ENCODE results near the gene SPAG9. TPM values are rescaled to one million over a fixed set of nuclear protein-coding genes. Genes with fewer than 3 reads are reported as not detected.

The SPAG9 gene
- total RNA-seq, 2 experiments from 2014 or later: 58.0 to 58.7 TPM

- no peak for DNase-seq
- ChIA-PET POLR2A (interaction anchor here (1.0 to 2.4 kb wide), 3 partner anchors 89 to 175 kb away, joined by 3 to 11 read pairs (median 5); partner anchors contain the start of gene TOB1), CTCF (interaction anchor here (0.8 to 12.9 kb wide), 4 partner anchors 92 to 229 kb away, joined by 3 to 153 read pairs (median 99); partner anchors contain the start of gene TOB1)
- no peaks in the 10 kb centered on the region for H3K27me3 Mint-ChIP-seq
- intact Hi-C loops (cut with micrococcal nuclease): loop anchor here (10.0 kb wide), 1 partner anchor 410 kb away; the partner anchor contains the start of gene SPATA20
- no peaks in the 10 kb centered on the region for H3K9me3 Mint-ChIP-seq
- no peak overlapping the region for H3K4me3 Mint-ChIP-seq
- no peaks in the 10 kb centered on the region for H3K36me3 Mint-ChIP-seq
- no peak overlapping the region for H3K27ac Mint-ChIP-seq
- H3K4me1 Mint-ChIP-seq (ENCODE audit: low read depth): peaks cover 9% of the 10 kb centered on the region
Measured at GRCh38 chr17:50955160-50955559, 165.5 kb downstream of the SPAG9 start.

GRCh38 chr17:50954641-50955121, 166.0 kb downstream of the SPAG9 start:
- Mint-ChIP-seq H3K4me3 (no peak overlapping the region), H3K9me3 (no peaks in the 10 kb centered on the region), H3K36me3 (no peaks in the 10 kb centered on the region), H3K27ac (no peak overlapping the region), H3K4me1 (ENCODE audit: low read depth) (peaks cover 9% of the 10 kb centered on the region), H3K27me3 (no peaks in the 10 kb centered on the region)
- intact Hi-C loops (cut with micrococcal nuclease): loop anchor here (10.0 kb wide), 1 partner anchor 410 kb away; the partner anchor contains the start of gene SPATA20
- ChIA-PET CTCF (interaction anchor here (6.7 to 12.9 kb wide), 3 partner anchors 92 to 171 kb away, joined by 51 to 153 read pairs (median 147); partner anchors contain the start of gene TOB1), POLR2A (interaction anchor here (1.0 to 2.4 kb wide), 3 partner anchors 89 to 175 kb away, joined by 3 to 11 read pairs (median 5); partner anchors contain the start of gene TOB1)
- no peak for DNase-seq

GRCh38 chr17:50953831-50954601, 166.7 kb downstream of the SPAG9 start:
- no peak overlapping the region for H3K27ac Mint-ChIP-seq
- no peaks in the 10 kb centered on the region for H3K9me3 Mint-ChIP-seq
- peaks cover 9% of the 10 kb centered on the region for H3K4me1 Mint-ChIP-seq (ENCODE audit: low read depth)
- H3K4me3 Mint-ChIP-seq: no peak overlapping the region
- intact Hi-C loops (cut with micrococcal nuclease): loop anchor here (10.0 kb wide), 1 partner anchor 409 kb away; the partner anchor contains the start of gene SPATA20
- DNase-seq: no peak
- POLR2A ChIA-PET: interaction anchor here (1.0 to 2.4 kb wide), 3 partner anchors 9 to 93 kb away, joined by 3 to 11 read pairs (median 5); partner anchors contain the start of gene TOB1
- no peaks in the 10 kb centered on the region for H3K27me3 Mint-ChIP-seq
- no peaks in the 10 kb centered on the region for H3K36me3 Mint-ChIP-seq
- CTCF ChIA-PET: interaction anchor here (1.2 to 12.9 kb wide), 4 partner anchors 91 to 170 kb away, joined by 5 to 153 read pairs (median 99); partner anchors contain the start of gene TOB1

GRCh38 chr17:50953518-50953830, 167.2 kb downstream of the SPAG9 start:
- Mint-ChIP-seq H3K36me3 (no peaks in the 10 kb centered on the region), H3K27me3 (no peaks in the 10 kb centered on the region), H3K4me3 (no peak overlapping the region), H3K9me3 (no peaks in the 10 kb centered on the region), H3K27ac (no peak overlapping the region), H3K4me1 (ENCODE audit: low read depth) (peaks cover 9% of the 10 kb centered on the region)
- CTCF ChIA-PET: interaction anchor here (1.2 to 12.9 kb wide), 4 partner anchors 90 to 170 kb away, joined by 5 to 153 read pairs (median 99); partner anchors contain the start of gene TOB1
- intact Hi-C loops (cut with micrococcal nuclease): loop anchor here (10.0 kb wide), 1 partner anchor 409 kb away; the partner anchor contains the start of gene SPATA20
- no peak for DNase-seq
- POLR2A ChIA-PET: interaction anchor here (1.0 to 2.4 kb wide), 2 partner anchors 8 to 88 kb away, joined by 3 to 11 read pairs; partner anchors contain the start of gene TOB1

- ChIA-PET CTCF (interaction anchor here (1.1 to 12.9 kb wide), 5 partner anchors 46 to 169 kb away, joined by 3 to 153 read pairs (median 51); partner anchors contain the start of gene TOB1), POLR2A (interaction anchor here (1.0 to 2.4 kb wide), 2 partner anchors 8 to 87 kb away, joined by 3 to 11 read pairs; partner anchors contain the start of gene TOB1)
- Mint-ChIP-seq H3K4me1 (ENCODE audit: low read depth) (peaks cover 9% of the 10 kb centered on the region), H3K27ac (no peak overlapping the region), H3K27me3 (no peaks in the 10 kb centered on the region), H3K9me3 (no peaks in the 10 kb centered on the region), H3K36me3 (no peaks in the 10 kb centered on the region), H3K4me3 (no peak overlapping the region)
- intact Hi-C loops (cut with micrococcal nuclease): loop anchor here (10.0 kb wide), 1 partner anchor 408 kb away; the partner anchor contains the start of gene SPATA20
- no peak for DNase-seq
Measured at GRCh38 chr17:50952889-50953288, 167.8 kb downstream of the SPAG9 start.

GRCh38 chr17:50952013-50952412, 168.7 kb downstream of the SPAG9 start:
- DNase-seq: no peak
- H3K4me1 Mint-ChIP-seq (ENCODE audit: low read depth): peaks cover 9% of the 10 kb centered on the region
- H3K27me3 Mint-ChIP-seq: no peaks in the 10 kb centered on the region
- intact Hi-C loops (cut with micrococcal nuclease): loop anchor here (10.0 kb wide), 1 partner anchor 407 kb away; the partner anchor contains the start of gene SPATA20
- no peak overlapping the region for H3K4me3 Mint-ChIP-seq
- H3K27ac Mint-ChIP-seq: no peak overlapping the region
- ChIA-PET CTCF (interaction anchor here (1.1 to 12.9 kb wide), 4 partner anchors 47 to 168 kb away, joined by 3 to 153 read pairs (median 31); partner anchors contain the start of gene TOB1), POLR2A (interaction anchor here (0.6 kb wide), 1 partner anchor 86 kb away, joined by 3 read pairs; no protein-coding TSS in a partner anchor)
- H3K9me3 Mint-ChIP-seq: no peaks in the 10 kb centered on the region
- H3K36me3 Mint-ChIP-seq: no peaks in the 10 kb centered on the region

- ChIA-PET CTCF (interaction anchor here (0.7 to 12.9 kb wide), 12 partner anchors 9 to 432 kb away, joined by 3 to 153 read pairs (median 4); partner anchors contain the start of gene TOB1), POLR2A (interaction anchor here (3.4 kb wide), 1 partner anchor 84 kb away, joined by 27 read pairs; the partner anchor contains the start of gene TOB1)
- intact Hi-C loops (cut with micrococcal nuclease): loop anchor here (1.0 to 10.0 kb wide), 2 partner anchors 98 to 405 kb away; partner anchors contain the start of gene SPATA20
- H3K27me3 Mint-ChIP-seq: no peaks in the 10 kb centered on the region
- H3K4me3 Mint-ChIP-seq: no peak overlapping the region
- peak; percentile 72 for DNase-seq
- H3K36me3 Mint-ChIP-seq: no peaks in the 10 kb centered on the region
- H3K9me3 Mint-ChIP-seq: no peaks in the 10 kb centered on the region
- no peak overlapping the region for H3K27ac Mint-ChIP-seq
- H3K4me1 Mint-ChIP-seq (ENCODE audit: low read depth): peaks cover 10% of the 10 kb centered on the region
Measured at GRCh38 chr17:50949989-50950877, 170.4 kb downstream of the SPAG9 start.

GRCh38 chr17:50949128-50949988, 171.3 kb downstream of the SPAG9 start:
- Mint-ChIP-seq H3K27ac (no peak overlapping the region), H3K9me3 (no peaks in the 10 kb centered on the region), H3K27me3 (no peaks in the 10 kb centered on the region), H3K4me3 (no peak overlapping the region), H3K36me3 (no peaks in the 10 kb centered on the region), H3K4me1 (ENCODE audit: low read depth) (peaks cover 10% of the 10 kb centered on the region)
- CTCF ChIA-PET: interaction anchor here (0.7 to 12.9 kb wide), 15 partner anchors 8 to 431 kb away, joined by 3 to 153 read pairs (median 4); partner anchors contain the start of gene TOB1
- DNase-seq: no peak
- POLR2A ChIA-PET: interaction anchor here (3.4 kb wide), 1 partner anchor 83 kb away, joined by 27 read pairs; the partner anchor contains the start of gene TOB1
- intact Hi-C loops (cut with micrococcal nuclease): no loop called here

- Mint-ChIP-seq H3K4me1 (ENCODE audit: low read depth) (peaks cover 13% of the 10 kb centered on the region), H3K4me3 (no peak overlapping the region), H3K36me3 (no peaks in the 10 kb centered on the region), H3K27me3 (no peaks in the 10 kb centered on the region), H3K27ac (no peak overlapping the region), H3K9me3 (no peaks in the 10 kb centered on the region)
- CTCF ChIA-PET: interaction anchor here (1.6 to 12.9 kb wide), 7 partner anchors 8 to 165 kb away, joined by 4 to 153 read pairs (median 10); partner anchors contain the start of gene TOB1
- intact Hi-C loops (cut with micrococcal nuclease): no loop called here
- DNase-seq: no peak
- POLR2A ChIA-PET: interaction anchor here (0.6 to 3.4 kb wide), 2 partner anchors 46 to 83 kb away, joined by 3 to 27 read pairs; partner anchors contain the start of gene TOB1
Measured at GRCh38 chr17:50948711-50949110, 172.0 kb downstream of the SPAG9 start.
